ENCODE measurements around the gene ADAM12.

- TF ChIP-seq ZNF274 (IDR thresholded peaks at IDR 0.05; ENCODE audit: low read depth, low read length) (no peak), SUZ12 (IDR thresholded peaks at IDR 0.05; ENCODE audit: extremely low read depth, insufficient read depth, insufficient read length) (no peak)
These were observed 15.9 kb downstream of the ADAM12 start for GRCh38 chr10:126372396-126372795.

All from NT2/D1 (cell line).